Prostate gland (tissue), 2 donors: ENCODE results near the gene SLC24A3. TPM values are rescaled to one million over a fixed set of nuclear protein-coding genes. Genes with fewer than 3 reads are reported as not detected.
A peak's percentile ranks its signal among the peaks of the same experiment; 100 is the strongest.

Source experiments
- DNase-seq: peaks from one replicate; pipeline ENCODE4 v3.0.0-alpha.2; 2019; ENCODE audit warnings: low spot score
- H3K27ac ChIP-seq, 2 donors: fragments of 200-600 bp; sonication (generic); 2 replicates each; pipeline ENCODE4 v1.5.1; 2017 to 2019
- H3K27me3 ChIP-seq: fragments of 200-600 bp; sonication (generic); replicated peaks from 2 replicates; pipeline ENCODE4 v1.5.1; 2019; ENCODE audit not compliant: insufficient read depth
- H3K36me3 ChIP-seq, 2 donors: fragments of 200-600 bp; sonication (generic); 1 replicate in 1 of 2; 2 replicates in 1 of 2; pipeline versions ENCODE4 v1.5.1 to v1.8.1; 2017 to 2019
- H3K4me1 ChIP-seq: fragments of 200-600 bp; sonication (generic); replicated peaks from 2 replicates; pipeline ENCODE4 v1.5.1; 2019
- H3K4me3 ChIP-seq, 2 donors: fragments of 200-600 bp; sonication (generic); 2 replicates each; pipeline ENCODE4 v1.5.1; 2017 to 2019
- H3K9me3 ChIP-seq: fragments of 200-600 bp; sonication (generic); 2 replicates; pipeline ENCODE4 v1.5.1; 2017
- POLR2A ChIP-seq: fragments of 450-650 bp; IDR thresholded peaks from one replicate; pipeline ENCODE4 v1.6.1; 2016; ENCODE audit warnings: antibody characterized with exemption, mild to moderate bottlenecking
- POLR2AphosphoS5 ChIP-seq: sonication (generic); formaldehyde crosslinking; IDR thresholded peaks from one replicate; pipeline ENCODE4 v1.6.1; 2017; ENCODE audit warnings: antibody characterized with exemption
- WGBS: methylation state at CpG from one replicate; pipeline ENCODE4 v1.1.5; 2018; 5-methylcytosine and 5-hydroxymethylcytosine counted together
- intact Hi-C: fragments of 100-400 bp; cut with DNase I; formaldehyde crosslinking; loops from one replicate; pipeline ENCODE4 v1.14.2; 2022
- total RNA-seq, 2 donors: library from RNA; depleted of rRNA; stranded (reverse); fragments of >200 nt; gene quantifications; one replicate each; pipeline ENCODE4 v1.1.0, GENCODE V29; 2016
- TF ChIP-seq, protein P1 (sequence below), 4 experiments: fragments of 200-600 bp in 2 of 4; fragments of 450-650 bp in 2 of 4; sonication (generic) in 2 of 4; IDR thresholded peaks; 1 replicate in 3 of 4; 2 replicates in 1 of 4; pipeline ENCODE4 v1.5.1; 2016 to 2019; ENCODE audit warnings: antibody characterized with exemption in 4 of 4, mild to moderate bottlenecking in 2 of 4, moderate library complexity in 2 of 4

The SLC24A3 gene
- total RNA-seq, 2 donors from 2014 or later: 4.6 to 8.0 TPM

DNA sequence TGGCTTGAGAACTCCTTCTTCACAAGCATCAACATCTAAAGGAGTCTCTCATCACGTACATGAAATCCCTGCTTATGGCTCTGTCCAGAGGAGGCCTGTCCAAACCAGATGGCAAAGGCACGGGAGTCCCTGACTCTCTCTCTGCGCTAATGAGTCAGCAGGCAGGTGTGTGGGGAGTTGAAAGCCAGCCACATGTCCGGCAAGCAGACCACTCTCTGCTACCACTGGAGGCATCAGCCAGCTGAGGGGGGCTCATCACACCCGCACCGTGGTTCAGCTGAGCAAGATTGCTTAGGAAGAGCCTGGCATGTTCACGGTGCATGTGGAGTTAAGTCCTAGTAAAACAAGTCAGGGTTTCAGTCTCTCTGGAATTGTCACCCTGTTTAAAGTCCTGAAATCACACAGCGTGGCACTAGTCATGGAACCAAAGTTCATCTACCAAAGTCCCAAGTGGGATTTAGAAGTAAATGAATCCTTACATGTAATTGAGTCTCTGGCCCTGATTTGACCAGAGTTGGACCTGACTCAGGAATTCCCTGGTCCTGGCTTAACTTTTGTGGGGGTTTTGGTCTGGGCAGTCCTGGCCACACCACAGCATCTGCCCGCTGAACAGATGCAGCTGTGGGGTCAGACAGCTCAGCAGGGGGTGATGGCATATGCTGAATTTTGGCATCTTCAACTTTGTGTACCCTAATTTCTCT lies 390.4 kb downstream of the SLC24A3 start:
- Histone ChIP-seq H3K36me3 (no peaks in the 10 kb centered on the region), H3K27ac (no peak overlapping the region), H3K27me3 (no peaks in the 10 kb centered on the region), H3K9me3 (no peaks in the 10 kb centered on the region), H3K4me1 (no peaks in the 10 kb centered on the region), H3K4me3 (no peak overlapping the region)
- no peak for DNase-seq
- 72% methylated on average over 9 of the region's 9 CpGs for WGBS
- no peak for TF ChIP-seq POLR2AphosphoS5
- no peak for TF ChIP-seq POLR2A
- intact Hi-C loops: no loop called here

DNA sequence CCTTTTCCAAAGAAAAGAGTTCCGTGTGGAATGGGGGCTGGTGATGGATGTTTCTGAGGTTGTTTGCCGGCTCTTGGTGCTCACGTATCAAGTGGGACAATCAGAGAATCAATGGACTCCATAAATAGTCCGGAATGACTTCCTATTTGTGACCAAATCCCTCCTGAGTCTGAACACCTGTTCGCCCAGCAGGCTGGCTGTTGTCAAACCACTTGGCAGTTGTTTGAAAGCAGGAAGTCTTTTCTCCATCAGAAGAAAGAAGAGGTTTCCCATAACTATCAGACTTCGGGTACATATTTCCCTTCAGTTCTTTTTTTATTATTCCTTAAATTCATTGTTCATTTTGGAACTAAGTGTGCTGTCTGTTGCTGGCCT lies 390.9 kb downstream of the SLC24A3 start:
- WGBS: 35% methylated on average over 6 of the region's 6 CpGs
- H3K27me3 ChIP-seq: no peaks in the 10 kb centered on the region
- H3K4me3 ChIP-seq: no peak overlapping the region
- intact Hi-C loops: no loop called here
- TF ChIP-seq POLR2A (no peak), POLR2AphosphoS5 (no peak)
- TF ChIP-seq, protein P1, sequence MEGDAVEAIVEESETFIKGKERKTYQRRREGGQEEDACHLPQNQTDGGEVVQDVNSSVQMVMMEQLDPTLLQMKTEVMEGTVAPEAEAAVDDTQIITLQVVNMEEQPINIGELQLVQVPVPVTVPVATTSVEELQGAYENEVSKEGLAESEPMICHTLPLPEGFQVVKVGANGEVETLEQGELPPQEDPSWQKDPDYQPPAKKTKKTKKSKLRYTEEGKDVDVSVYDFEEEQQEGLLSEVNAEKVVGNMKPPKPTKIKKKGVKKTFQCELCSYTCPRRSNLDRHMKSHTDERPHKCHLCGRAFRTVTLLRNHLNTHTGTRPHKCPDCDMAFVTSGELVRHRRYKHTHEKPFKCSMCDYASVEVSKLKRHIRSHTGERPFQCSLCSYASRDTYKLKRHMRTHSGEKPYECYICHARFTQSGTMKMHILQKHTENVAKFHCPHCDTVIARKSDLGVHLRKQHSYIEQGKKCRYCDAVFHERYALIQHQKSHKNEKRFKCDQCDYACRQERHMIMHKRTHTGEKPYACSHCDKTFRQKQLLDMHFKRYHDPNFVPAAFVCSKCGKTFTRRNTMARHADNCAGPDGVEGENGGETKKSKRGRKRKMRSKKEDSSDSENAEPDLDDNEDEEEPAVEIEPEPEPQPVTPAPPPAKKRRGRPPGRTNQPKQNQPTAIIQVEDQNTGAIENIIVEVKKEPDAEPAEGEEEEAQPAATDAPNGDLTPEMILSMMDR (IDR thresholded peaks at IDR 0.05): no peak
- H3K9me3 ChIP-seq: no peaks in the 10 kb centered on the region
- H3K36me3 ChIP-seq: no peaks in the 10 kb centered on the region
- H3K27ac ChIP-seq: no peak overlapping the region
- DNase-seq: no peak
- H3K4me1 ChIP-seq: no peaks in the 10 kb centered on the region

DNA sequence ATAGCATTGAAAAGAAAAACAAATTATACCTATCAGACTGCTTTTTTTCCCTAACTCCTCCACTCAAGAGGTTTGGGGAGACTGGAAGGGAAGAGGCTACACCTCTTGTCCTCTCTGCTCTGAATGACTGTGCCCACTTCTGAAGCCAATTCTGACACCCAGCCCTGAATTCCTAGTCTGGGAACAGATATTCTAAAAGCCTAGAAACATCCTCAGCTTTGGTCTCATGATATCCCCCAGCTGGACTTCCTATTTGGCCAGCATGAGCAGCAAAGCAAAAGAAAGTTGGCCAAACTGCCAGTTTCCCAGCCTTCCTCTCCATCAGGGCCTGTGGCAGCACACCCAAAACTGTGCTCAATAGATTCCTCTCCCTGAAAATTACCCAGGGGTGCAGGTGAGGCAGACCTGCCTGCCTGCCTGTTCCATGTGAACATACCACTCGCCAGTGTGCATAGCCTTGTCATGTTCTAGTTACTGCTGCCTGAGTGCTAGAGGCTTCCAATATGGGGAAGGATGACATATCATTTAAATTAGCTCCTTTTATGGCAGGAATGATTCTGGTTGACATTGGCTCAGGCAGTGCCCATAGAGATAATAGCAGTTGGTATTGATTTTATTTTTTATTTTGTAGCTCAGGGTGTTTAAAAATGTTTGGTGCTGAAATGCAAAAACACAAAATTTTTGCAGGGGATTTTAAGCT lies 393.5 kb downstream of the SLC24A3 start:
- no peaks in the 10 kb centered on the region for H3K36me3 ChIP-seq
- TF ChIP-seq POLR2A: no peak
- TF ChIP-seq, protein P1 (IDR thresholded peaks at IDR 0.05): no peak
- no peak for TF ChIP-seq POLR2AphosphoS5
- no peaks in the 10 kb centered on the region for H3K4me1 ChIP-seq
- no peak overlapping the region for H3K27ac ChIP-seq
- WGBS: 71% methylated on average over 1 of the region's 1 CpG
- intact Hi-C loops: no loop called here
- no peaks in the 10 kb centered on the region for H3K27me3 ChIP-seq
- DNase-seq: no peak
- no peaks in the 10 kb centered on the region for H3K9me3 ChIP-seq
- no peak overlapping the region for H3K4me3 ChIP-seq

DNA sequence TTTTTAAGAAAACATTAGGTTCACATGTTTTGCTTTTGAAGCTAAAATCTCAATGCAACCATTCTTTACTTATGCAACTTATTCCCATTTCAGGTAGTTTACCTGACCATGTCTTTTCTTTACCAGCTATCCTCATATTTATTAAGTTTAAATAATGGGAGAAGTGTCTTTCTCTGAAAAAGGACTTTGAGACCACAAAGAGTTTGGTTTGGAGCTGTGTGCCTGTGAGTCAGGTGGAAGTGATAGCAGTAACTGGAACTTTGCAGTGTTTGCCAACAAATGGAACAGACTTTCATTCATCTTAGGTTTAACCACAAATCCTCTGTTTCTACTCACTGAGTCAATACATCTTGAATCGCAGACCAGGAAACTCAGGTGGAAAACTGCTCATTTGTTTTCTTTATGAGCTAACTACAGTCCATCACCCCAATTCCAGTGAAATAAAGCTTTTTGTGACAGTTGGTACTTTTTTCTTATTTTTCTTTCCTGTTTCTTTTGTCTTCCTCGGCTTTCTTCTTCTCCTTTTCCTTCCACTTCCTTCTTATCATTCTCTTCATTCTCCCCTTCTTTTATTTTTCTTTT lies 397.3 kb downstream of the SLC24A3 start:
- WGBS: 33% methylated on average over 2 of the region's 2 CpGs
- TF ChIP-seq POLR2AphosphoS5 (peak; percentile 39), POLR2A (no peak)
- TF ChIP-seq, protein P1 (IDR thresholded peaks at IDR 0.05): no peak
- H3K4me1 ChIP-seq: no peaks in the 10 kb centered on the region
- H3K9me3 ChIP-seq: no peaks in the 10 kb centered on the region
- no peak overlapping the region for H3K4me3 ChIP-seq
- no peaks in the 10 kb centered on the region for H3K36me3 ChIP-seq
- DNase-seq: peak; percentile 7
- intact Hi-C loops: no loop called here
- H3K27me3 ChIP-seq: no peaks in the 10 kb centered on the region
- no peak overlapping the region for H3K27ac ChIP-seq

DNA sequence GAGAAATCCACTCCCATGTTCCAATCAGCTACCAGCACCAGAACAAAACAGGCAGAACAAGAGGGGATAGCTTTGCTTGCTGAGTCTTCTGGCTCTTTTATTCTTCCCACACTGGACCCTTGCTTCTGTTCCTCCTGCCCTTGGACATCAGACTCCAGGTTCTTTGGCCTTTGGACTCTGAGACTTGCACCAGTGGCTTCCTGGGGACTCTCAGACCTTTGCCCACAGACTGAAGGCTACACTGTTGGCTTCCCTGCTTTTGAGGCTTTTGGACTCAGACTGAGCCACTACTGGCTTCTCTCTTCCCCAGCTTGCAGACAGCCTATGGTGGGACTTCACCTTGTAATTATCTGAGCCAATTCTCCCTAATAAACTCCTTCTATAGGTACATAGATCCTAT lies 403.2 kb downstream of the SLC24A3 start:
- TF ChIP-seq, protein P1 (IDR thresholded peaks at IDR 0.05): no peak
- no peak for TF ChIP-seq POLR2AphosphoS5
- TF ChIP-seq POLR2A: no peak
- Histone ChIP-seq H3K9me3 (no peaks in the 10 kb centered on the region), H3K4me3 (no peak overlapping the region), H3K4me1 (no peaks in the 10 kb centered on the region), H3K27ac (no peak overlapping the region), H3K27me3 (no peaks in the 10 kb centered on the region), H3K36me3 (no peaks in the 10 kb centered on the region)
- no peak for DNase-seq
- intact Hi-C loops: no loop called here
